Measurements from ENCODE around the gene RASGRP4.

Gene RASGRP4

GRCh38 chr19:38376576-38376975 lies 49.4 kb downstream of the RASGRP4 start:
- CTCF ChIA-PET = interaction anchor here (0.7 to 4.0 kb wide), 5 partner anchors 16 to 474 kb away, joined by 3 to 37 read pairs (median 8); partner anchors contain the start of gene FAM98C
- TF ChIP-seq ZBTB17 (tag by site-specific recombination; IDR thresholded peaks at IDR 0.05) = no peak
- no peak for TF ChIP-seq SETDB1 (IDR thresholded peaks at IDR 0.05; ENCODE audit: insufficient read length, low read length)
- no peak for TF ChIP-seq ZNF223 (tag by site-specific recombination; IDR thresholded peaks at IDR 0.05)
- no peak for TF ChIP-seq ZNF639 (tag by site-specific recombination; IDR thresholded peaks at IDR 0.05)
- TF ChIP-seq ZNF747 (tag by site-specific recombination; IDR thresholded peaks at IDR 0.05) = no peak
- no peak for TF ChIP-seq ZNF654 (tag by site-specific recombination; IDR thresholded peaks at IDR 0.05; ENCODE audit: low read depth)
- POLR2A ChIA-PET = interaction anchor here (0.6 to 3.7 kb wide), 8 partner anchors 8 to 947 kb away, joined by 3 to 223 read pairs (median 4); partner anchors contain the start of genes EIF3K, GGN and SPRED3
- Histone ChIP-seq H3K36me3 (ENCODE audit: control insufficient read depth in 2 of 2, insufficient read depth in 1 of 2, low read length in 2 of 2) (peaks cover 48 to 57% of the 10 kb centered on the region in 2 experiments), H3K4me1 (ENCODE audit: control insufficient read depth, insufficient read depth, low read length) (peaks cover 20% of the 10 kb centered on the region), H3K9me3 (ENCODE audit: control insufficient read depth, insufficient read depth, low read depth, low read length) (no peaks in the 10 kb centered on the region), H3K4me3 (ENCODE audit: low read depth, low read length) (no peak overlapping the region), H3K27ac (ENCODE audit: extremely low read depth, low read depth, low read length) (no peak overlapping the region)

- ChIA-PET CTCF (interaction anchor here (0.5 to 4.0 kb wide), 13 partner anchors 9 to 473 kb away, joined by 3 to 37 read pairs (median 4); partner anchors contain the start of genes CATSPERG, FAM98C and PPP1R14A), POLR2A (interaction anchor here (0.5 to 3.7 kb wide), 12 partner anchors 9 to 967 kb away, joined by 3 to 223 read pairs (median 4); partner anchors contain the start of genes EIF3K, GGN, SAMD4B and SPRED3)
- Histone ChIP-seq H3K36me3 (ENCODE audit: control insufficient read depth in 2 of 2, insufficient read depth in 1 of 2, low read length in 2 of 2) (peaks cover 40 to 49% of the 10 kb centered on the region in 2 experiments), H3K4me3 (ENCODE audit: low read depth, low read length) (peak overlapping the region; percentile 70), H3K9me3 (ENCODE audit: control insufficient read depth, insufficient read depth, low read depth, low read length) (no peaks in the 10 kb centered on the region), H3K4me1 (ENCODE audit: control insufficient read depth, insufficient read depth, low read length) (peaks cover 20% of the 10 kb centered on the region), H3K27ac (ENCODE audit: extremely low read depth, low read depth, low read length) (no peak overlapping the region; the same call in 1 of the 2 replicates)
- TF ChIP-seq ZSCAN23 (tag by site-specific recombination; IDR thresholded peaks at IDR 0.05) (no peak), PATZ1 (tag by site-specific recombination; IDR thresholded peaks at IDR 0.05) (peak; percentile 36), MEIS1 (CRISPR knock-in tag; IDR thresholded peaks at IDR 0.05; ENCODE audit: borderline replicate concordance) (no peak), ZSCAN4 (tag by site-specific recombination; IDR thresholded peaks at IDR 0.05) (no peak), ZNF639 (tag by site-specific recombination; IDR thresholded peaks at IDR 0.05) (no peak), ZNF274 (IDR thresholded peaks at IDR 0.05; ENCODE audit: low read length) (no peak), ZNF274 (tag by site-specific recombination; IDR thresholded peaks at IDR 0.05; ENCODE audit: borderline replicate concordance) (no peak), ZNF596 (tag by site-specific recombination; IDR thresholded peaks at IDR 0.05) (no peak), ZNF214 (tag by site-specific recombination; IDR thresholded peaks at IDR 0.05; ENCODE audit: borderline replicate concordance) (no peak), ZNF521 (tag by site-specific recombination; IDR thresholded peaks at IDR 0.05) (no peak), ZFP69B (tag by site-specific recombination; IDR thresholded peaks at IDR 0.05) (peak; percentile 99), ZSCAN18 (tag by site-specific recombination; IDR thresholded peaks at IDR 0.05) (no peak), ZNF146 (tag by site-specific recombination; IDR thresholded peaks at IDR 0.05) (no peak), ZNF530 (tag by site-specific recombination; IDR thresholded peaks at IDR 0.05; ENCODE audit: low read depth) (no peak), ZNF266 (tag by site-specific recombination; IDR thresholded peaks at IDR 0.05; ENCODE audit: low read depth) (no peak), GFI1B (tag by site-specific recombination; IDR thresholded peaks at IDR 0.05) (no peak), ZNF701 (tag by site-specific recombination; IDR thresholded peaks at IDR 0.05) (no peak), ZNF544 (tag by site-specific recombination; IDR thresholded peaks at IDR 0.05) (no peak), ZNF292 (tag by site-specific recombination; IDR thresholded peaks at IDR 0.05; ENCODE audit: borderline replicate concordance, low read depth) (no peak), ZNF26 (tag by site-specific recombination; IDR thresholded peaks at IDR 0.05) (no peak), ZBTB48 (tag by site-specific recombination; IDR thresholded peaks at IDR 0.05) (no peak), ZNF24 (tag by site-specific recombination; IDR thresholded peaks at IDR 0.05) (no peak)
These were observed 50.3 kb downstream of the RASGRP4 start for GRCh38 chr19:38375748-38376147.
